ENCODE measurements around the gene ARHGAP28.

Gene ARHGAP28

GRCh38 chr18:6755107-6755506, 25.6 kb downstream of the ARHGAP28 start:
- no peaks in the 10 kb centered on the region for H3K27me3 ChIP-seq
- no peak overlapping the region for H3K4me2 ChIP-seq
- H4K20me1 ChIP-seq: no peaks in the 10 kb centered on the region
- H3K9ac ChIP-seq: no peak overlapping the region
- H3K4me3 ChIP-seq: no peak overlapping the region
- H3K9me3 ChIP-seq (replicated peaks in 1 of 11): peaks cover 0 to 9% (median 6%) of the 10 kb centered on the region in 11 experiments; a peak in 10 of 22 replicates
- H3K4me1 ChIP-seq: 0 out of 20 replicates have a peak, but pooled peaks cover 0 to 8% (median 0%) of the 10 kb centered on the region in 10 experiments
- no peak for TF ChIP-seq Cebpa-rat (IDR thresholded peaks at IDR 0.05)
- no peak overlapping the region for H3K27ac ChIP-seq
- H3K36me3 ChIP-seq: no peaks in the 10 kb centered on the region

- H3K27me3 ChIP-seq: no peaks in the 10 kb centered on the region
- no peaks in the 10 kb centered on the region for H4K20me1 ChIP-seq
- no peak overlapping the region for H3K27ac ChIP-seq
- H3K4me1 ChIP-seq: no peaks in the 10 kb centered on the region
- no peak for TF ChIP-seq Cebpa-rat (IDR thresholded peaks at IDR 0.05)
- H3K9me3 ChIP-seq (replicated peaks in 1 of 11): no peaks in the 10 kb centered on the region
- no peak overlapping the region for H3K4me2 ChIP-seq
- no peak overlapping the region for H3K4me3 ChIP-seq
- no peak overlapping the region for H3K9ac ChIP-seq
- no peaks in the 10 kb centered on the region for H3K36me3 ChIP-seq
Observed at GRCh38 chr18:6757931-6758330, 28.4 kb downstream of the ARHGAP28 start.

DNA sequence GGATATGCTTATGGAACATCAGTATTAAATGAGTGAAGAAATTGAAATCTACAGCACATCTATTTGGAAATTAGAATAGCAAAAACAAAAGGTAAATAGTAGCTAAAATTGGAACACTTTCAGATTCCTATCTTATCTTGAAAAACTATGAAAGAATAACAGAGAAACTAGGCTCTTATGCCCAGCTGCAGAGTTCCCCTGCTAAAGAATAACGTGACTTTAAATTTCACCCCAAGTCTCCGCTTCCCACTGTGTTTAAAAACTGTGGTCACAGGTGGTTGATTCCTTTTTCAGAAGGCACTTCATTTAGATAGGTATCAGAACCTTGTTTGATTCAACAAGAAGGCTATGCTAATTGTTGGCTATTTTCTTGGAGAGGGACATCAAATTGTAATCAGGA, 30.1 kb downstream of the ARHGAP28 start:
- Histone ChIP-seq H3K4me3 (no peak overlapping the region), H3K27me3 (no peaks in the 10 kb centered on the region), H3K4me2 (no peak overlapping the region), H3K27ac (no peak overlapping the region), H3K9ac (no peak overlapping the region), H4K20me1 (no peaks in the 10 kb centered on the region), H3K36me3 (no peaks in the 10 kb centered on the region), H3K4me1 (no peaks in the 10 kb centered on the region), H3K9me3 (replicated peaks in 1 of 11) (no peaks in the 10 kb centered on the region)
- TF ChIP-seq Cebpa-rat (IDR thresholded peaks at IDR 0.05): no peak

- Histone ChIP-seq H4K20me1 (no peaks in the 10 kb centered on the region), H3K27ac (no peak overlapping the region), H3K4me1 (no peaks in the 10 kb centered on the region), H3K36me3 (no peaks in the 10 kb centered on the region), H3K4me3 (no peak overlapping the region), H3K27me3 (no peaks in the 10 kb centered on the region), H3K9ac (no peak overlapping the region), H3K9me3 (replicated peaks in 1 of 11) (no peaks in the 10 kb centered on the region), H3K4me2 (no peak overlapping the region)
- no peak for TF ChIP-seq Cebpa-rat (IDR thresholded peaks at IDR 0.05)
Observed at GRCh38 chr18:6763524-6763923, 34.0 kb downstream of the ARHGAP28 start.

- no peaks in the 10 kb centered on the region for H3K4me1 ChIP-seq
- TF ChIP-seq Cebpa-rat (IDR thresholded peaks at IDR 0.05): no peak
- no peak overlapping the region for H3K9ac ChIP-seq
Observed at GRCh38 chr18:6764382-6764781, 34.9 kb downstream of the ARHGAP28 start.

DNA sequence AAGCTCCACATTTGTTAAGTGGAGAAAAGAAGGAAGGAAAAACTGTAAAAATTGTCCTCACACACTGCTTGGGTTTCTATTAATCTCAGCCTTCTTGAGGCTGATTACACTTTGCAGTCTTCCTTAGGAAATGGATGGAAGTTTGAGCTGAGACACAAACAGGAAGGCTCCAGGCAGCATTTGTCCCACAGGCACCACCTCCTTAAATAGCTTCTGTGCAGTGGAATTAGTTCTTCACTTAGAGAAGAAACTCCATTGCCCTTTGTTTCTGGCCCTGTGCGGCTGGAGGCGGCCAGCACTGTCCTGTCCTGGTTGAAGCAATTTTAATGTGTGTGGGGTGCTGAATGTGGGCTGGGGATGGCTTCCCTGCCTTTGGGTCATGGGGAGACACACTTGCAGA, 44.3 kb downstream of the ARHGAP28 start:
- TF ChIP-seq Cebpa-rat (IDR thresholded peaks at IDR 0.05): no peak
- H3K9me3 ChIP-seq (replicated peaks in 1 of 11): no peaks in the 10 kb centered on the region
- H3K27me3 ChIP-seq: no peaks in the 10 kb centered on the region
- H4K20me1 ChIP-seq: no peaks in the 10 kb centered on the region
- no peak overlapping the region for H3K4me3 ChIP-seq
- H3K4me1 ChIP-seq: no peaks in the 10 kb centered on the region
- H3K36me3 ChIP-seq: no peaks in the 10 kb centered on the region
- H3K9ac ChIP-seq: no peak overlapping the region
- no peak overlapping the region for H3K4me2 ChIP-seq
- H3K27ac ChIP-seq: no peak overlapping the region

More at GRCh38 chr18:6764382-6764781, 34.9 kb downstream of the ARHGAP28 start:
- no peak overlapping the region for H3K27ac ChIP-seq
- H3K36me3 ChIP-seq: no peaks in the 10 kb centered on the region
- no peaks in the 10 kb centered on the region for H3K9me3 ChIP-seq (replicated peaks in 1 of 11)
- H3K27me3 ChIP-seq: no peaks in the 10 kb centered on the region
- H3K4me3 ChIP-seq: no peak overlapping the region
- no peak overlapping the region for H3K4me2 ChIP-seq
- H4K20me1 ChIP-seq: no peaks in the 10 kb centered on the region

GRCh38 chr18:6775237-6775636, 45.7 kb downstream of the ARHGAP28 start:
- no peaks in the 10 kb centered on the region for H3K9me3 ChIP-seq (replicated peaks in 1 of 11)
- H4K20me1 ChIP-seq: no peaks in the 10 kb centered on the region
- H3K4me2 ChIP-seq: no peak overlapping the region
- no peaks in the 10 kb centered on the region for H3K27me3 ChIP-seq
- H3K9ac ChIP-seq: no peak overlapping the region
- H3K36me3 ChIP-seq: no peaks in the 10 kb centered on the region
- no peak overlapping the region for H3K4me3 ChIP-seq
- no peaks in the 10 kb centered on the region for H3K4me1 ChIP-seq
- TF ChIP-seq Cebpa-rat (IDR thresholded peaks at IDR 0.05): no peak
- no peak overlapping the region for H3K27ac ChIP-seq

- Histone ChIP-seq H3K9me3 (replicated peaks in 1 of 11) (no peaks in the 10 kb centered on the region), H3K9ac (no peak overlapping the region), H3K27me3 (no peaks in the 10 kb centered on the region), H4K20me1 (no peaks in the 10 kb centered on the region), H3K4me1 (no peaks in the 10 kb centered on the region), H3K36me3 (no peaks in the 10 kb centered on the region), H3K27ac (no peak overlapping the region), H3K4me3 (no peak overlapping the region), H3K4me2 (no peak overlapping the region)
- no peak for TF ChIP-seq Cebpa-rat (IDR thresholded peaks at IDR 0.05)
Observed at GRCh38 chr18:6775702-6776101, 46.2 kb downstream of the ARHGAP28 start.

GRCh38 chr18:6776188-6776587, 46.7 kb downstream of the ARHGAP28 start:
- H3K9me3 ChIP-seq (replicated peaks in 1 of 11): no peaks in the 10 kb centered on the region
- no peak overlapping the region for H3K27ac ChIP-seq
- H3K4me2 ChIP-seq: no peak overlapping the region
- no peak for TF ChIP-seq Cebpa-rat (IDR thresholded peaks at IDR 0.05)
- H4K20me1 ChIP-seq: no peaks in the 10 kb centered on the region
- no peaks in the 10 kb centered on the region for H3K4me1 ChIP-seq
- no peaks in the 10 kb centered on the region for H3K36me3 ChIP-seq
- H3K27me3 ChIP-seq: no peaks in the 10 kb centered on the region
- H3K9ac ChIP-seq: no peak overlapping the region
- H3K4me3 ChIP-seq: no peak overlapping the region

DNA sequence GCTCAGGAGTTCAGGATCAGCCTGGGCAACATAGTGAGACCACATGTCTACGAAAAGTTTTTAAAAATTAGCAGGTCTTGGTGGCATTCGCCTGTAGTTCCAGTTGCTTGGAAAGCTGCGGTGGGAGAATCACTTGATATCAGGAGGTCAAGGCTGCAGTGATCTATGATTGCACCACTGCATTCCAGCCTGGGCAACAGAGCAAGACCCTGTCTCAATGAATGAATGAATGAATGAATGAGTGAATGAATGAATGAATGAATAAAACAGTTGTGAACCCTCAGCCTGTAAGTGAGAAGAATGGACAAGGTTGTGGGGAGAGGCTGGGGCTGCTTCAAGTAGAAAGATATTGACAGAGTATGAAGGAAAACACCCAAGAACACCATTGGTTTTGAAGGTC, 48.0 kb downstream of the ARHGAP28 start:
- no peaks in the 10 kb centered on the region for H3K9me3 ChIP-seq (replicated peaks in 1 of 11)

More for the DNA sequence above, 48.0 kb downstream of the ARHGAP28 start:
- Histone ChIP-seq H4K20me1 (no peaks in the 10 kb centered on the region), H3K9ac (no peak overlapping the region), H3K4me2 (no peak overlapping the region), H3K36me3 (no peaks in the 10 kb centered on the region), H3K27ac (no peak overlapping the region), H3K4me1 (no peaks in the 10 kb centered on the region), H3K27me3 (no peaks in the 10 kb centered on the region), H3K4me3 (no peak overlapping the region)
- TF ChIP-seq Cebpa-rat (IDR thresholded peaks at IDR 0.05): no peak
